GM10266 (cell line): ENCODE results near the gene CYBC1.

Source experiments
- DNase-seq: peaks from one replicate; pipeline ENCODE4 v3.0.0; 2012; ENCODE audit errors: extremely low spot score
- CTCF ChIP-seq: IDR thresholded peaks from 2 replicates; pipeline ENCODE4 v1.5.1; 2012; ENCODE audit warnings: mild to moderate bottlenecking, low read depth; ENCODE audit not compliant: control insufficient read depth, insufficient read depth; ENCODE audit errors: missing control alignments

Gene CYBC1

DNA sequence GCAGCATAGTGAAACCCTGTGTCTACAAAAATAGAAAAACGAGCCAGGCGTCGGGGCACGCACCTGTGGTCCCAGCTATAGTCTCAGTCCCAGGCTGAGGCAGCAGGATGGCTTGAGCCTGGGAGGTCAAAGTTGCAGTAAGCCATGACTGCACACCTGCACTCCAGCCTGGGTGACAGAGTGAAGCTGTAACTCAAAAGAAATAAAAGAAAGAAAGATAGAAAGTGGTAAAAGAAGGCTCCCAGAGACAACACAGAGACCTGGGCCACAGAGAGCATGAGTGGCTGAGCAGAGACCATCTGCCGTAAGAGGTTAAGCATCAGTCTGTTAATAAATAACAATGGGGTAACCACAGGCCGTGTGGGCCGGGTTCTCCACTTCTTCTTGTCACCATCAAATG is 47.7 kb downstream of the CYBC1 start:
- TF ChIP-seq CTCF = no peak
- DNase-seq = no peak

DNA sequence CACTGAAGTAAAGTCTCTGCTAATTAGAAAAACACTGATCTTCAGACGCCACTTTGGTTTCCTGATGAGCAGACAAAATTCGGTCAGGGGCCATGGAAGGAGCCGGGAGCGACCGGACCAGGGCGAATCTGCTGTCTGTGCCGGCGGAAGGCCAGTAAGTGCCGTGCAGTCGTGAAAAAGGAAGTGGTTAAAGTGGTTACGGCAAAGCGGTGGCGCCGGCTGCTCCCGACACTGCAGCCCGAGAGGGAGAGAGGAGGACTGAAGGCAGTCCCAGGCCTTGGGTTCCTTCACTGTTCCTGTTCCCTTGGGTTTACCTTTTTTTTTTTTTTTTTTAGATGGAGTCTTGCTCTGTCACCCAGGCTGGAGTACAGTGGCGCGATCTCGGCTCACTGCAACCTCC is 49.7 kb downstream of the CYBC1 start:
- TF ChIP-seq CTCF = no peak
- DNase-seq = peak; percentile 92

- TF ChIP-seq CTCF = no peak
- no peak for DNase-seq
Measured at GRCh38 chr17:82400206-82400605, 50.3 kb downstream of the CYBC1 start.

- DNase-seq = no peak
- TF ChIP-seq CTCF = no peak
Measured at GRCh38 chr17:82399601-82400101, 50.9 kb downstream of the CYBC1 start.

- no peak for TF ChIP-seq CTCF
- DNase-seq = no peak
Measured at GRCh38 chr17:82399041-82399441, 51.5 kb downstream of the CYBC1 start.

DNA sequence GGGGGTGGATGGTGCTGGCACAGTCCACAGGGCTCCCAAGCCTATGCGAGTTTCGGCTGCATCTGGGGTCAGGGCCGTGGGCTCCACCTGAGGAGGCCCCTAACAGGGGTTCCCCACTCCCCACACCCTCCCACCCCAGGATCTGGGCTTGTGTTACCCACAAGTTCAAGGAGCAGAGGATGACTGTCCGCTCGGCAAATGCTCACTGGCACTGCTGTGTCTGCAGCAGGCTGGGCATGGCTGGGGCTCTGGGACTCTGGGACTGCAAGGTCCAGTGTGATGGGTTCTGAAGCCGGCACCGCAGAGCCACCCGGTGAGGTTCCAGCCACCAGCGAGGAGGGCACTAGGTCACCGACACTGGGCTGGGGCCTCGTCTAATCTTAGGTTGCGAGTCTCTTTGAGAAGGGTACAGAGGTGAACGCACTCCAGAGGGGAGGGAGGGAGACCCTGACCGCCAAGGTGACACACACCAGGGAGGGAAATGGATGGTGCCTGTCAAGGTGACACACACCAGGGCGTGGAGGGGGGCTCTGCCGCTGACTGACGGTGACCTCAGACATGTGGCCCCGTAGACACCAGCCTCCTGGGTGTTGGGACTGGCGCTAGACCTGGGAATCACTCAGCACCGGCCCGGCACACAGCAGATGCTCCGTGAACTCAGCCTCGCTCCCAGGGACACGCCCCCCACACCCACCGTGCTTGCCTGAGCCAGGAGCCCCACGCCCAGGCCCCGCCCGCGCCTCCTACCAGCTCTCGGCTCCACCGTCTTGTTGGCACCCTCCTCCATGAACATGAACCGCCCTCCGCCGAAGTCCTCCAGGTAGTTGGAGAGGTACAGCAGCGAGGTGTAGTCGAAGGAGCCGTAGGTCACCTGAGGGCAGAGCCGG is 52.9 kb downstream of the CYBC1 start:
- TF ChIP-seq CTCF = no peak

DNA sequence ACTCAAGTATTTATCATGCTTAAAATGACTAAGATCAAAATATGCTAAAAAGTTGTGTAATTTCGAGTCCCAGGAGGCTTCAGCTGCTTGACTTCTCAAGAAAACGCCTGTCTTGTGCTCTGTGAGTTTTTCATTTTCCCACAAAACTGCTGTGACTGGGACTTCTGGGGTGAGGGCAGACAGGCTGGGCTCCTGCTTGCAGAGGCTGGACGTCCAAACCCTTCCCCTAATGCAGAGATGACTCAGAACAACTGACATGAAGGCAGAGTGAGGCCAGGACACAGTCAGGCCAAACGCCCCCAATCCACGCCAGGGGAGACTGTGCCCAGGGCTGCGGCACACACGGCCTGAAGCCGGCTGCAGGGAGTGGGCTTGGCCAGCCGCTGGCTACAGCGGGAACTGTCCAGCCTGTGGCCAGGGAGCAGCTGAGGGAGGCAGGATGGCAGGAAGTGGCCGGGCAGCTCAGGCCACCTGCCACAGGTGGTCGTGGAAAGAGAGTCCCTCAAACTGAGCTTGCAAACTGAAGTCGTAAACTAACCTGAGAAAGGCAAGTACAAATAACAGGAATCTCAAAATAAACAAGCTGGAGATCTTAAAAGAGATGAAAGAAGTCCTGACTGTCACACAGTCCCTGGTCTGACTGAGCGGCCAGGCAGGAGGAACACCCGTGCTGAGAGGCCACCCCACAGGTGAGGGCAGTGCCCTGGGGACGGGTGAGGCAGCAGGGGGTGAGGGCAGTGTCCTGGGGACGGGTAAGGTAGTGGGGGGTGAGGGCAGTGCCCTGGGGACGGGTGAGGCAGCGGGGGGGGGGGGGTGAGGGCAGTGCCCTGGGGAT is 53.7 kb downstream of the CYBC1 start:
- no peak for DNase-seq
- TF ChIP-seq CTCF = no peak

More for the DNA sequence above, 52.9 kb downstream of the CYBC1 start:
- no peak for DNase-seq
